H9 (cell line): Measurements from ENCODE around the gene WDFY3. TPM values are rescaled to one million over a fixed set of nuclear protein-coding genes. Genes with fewer than 3 reads are reported as not detected.

Source experiments
- DNase-seq: peaks from one replicate; pipeline ENCODE4 v3.0.0-alpha.2; 2017
- H2AFZ ChIP-seq: one replicate; pipeline ENCODE4 v1.6.1; 2013; ENCODE audit warnings: mild to moderate bottlenecking, low read length, control low read depth, moderate library complexity
- H2AK5ac ChIP-seq: 2 replicates; pipeline ENCODE4 v1.6.1; 2013; ENCODE audit warnings: low read length, control low read depth, mixed read lengths; ENCODE audit not compliant: insufficient read length
- H2BK120ac ChIP-seq: one replicate; pipeline ENCODE4 v1.6.1; 2013; ENCODE audit warnings: low read depth, mild to moderate bottlenecking, low read length, control low read depth, inconsistent platforms; ENCODE audit not compliant: poor library complexity, severe bottlenecking
- H2BK12ac ChIP-seq: 2 replicates; pipeline ENCODE4 v1.6.1; 2013; ENCODE audit warnings: low read length, control low read depth, mixed read lengths, low read depth; ENCODE audit not compliant: insufficient read length
- H2BK15ac ChIP-seq: 2 replicates; pipeline ENCODE4 v1.6.1; 2013; ENCODE audit warnings: low read depth, low read length, control low read depth
- H2BK20ac ChIP-seq: one replicate; pipeline ENCODE4 v1.6.1; 2013; ENCODE audit warnings: low read depth, mild to moderate bottlenecking, low read length, control low read depth, inconsistent platforms; ENCODE audit not compliant: poor library complexity, severe bottlenecking
- H2BK5ac ChIP-seq: 2 replicates; pipeline ENCODE4 v1.6.1; 2013; ENCODE audit warnings: low read length, control low read depth, mixed read lengths; ENCODE audit not compliant: insufficient read length
- H3K14ac ChIP-seq: 2 replicates; pipeline ENCODE4 v1.6.1; 2013; ENCODE audit warnings: low read length, control low read depth; ENCODE audit not compliant: insufficient read depth
- H3K18ac ChIP-seq: 2 replicates; pipeline ENCODE4 v1.6.1; 2013; ENCODE audit warnings: low read depth, mild to moderate bottlenecking, mixed read lengths, low read length, control low read depth; ENCODE audit not compliant: insufficient read length
- H3K23ac ChIP-seq: 2 replicates; pipeline ENCODE4 v1.6.1; 2013; ENCODE audit warnings: low read length, control low read depth, mixed read lengths, low read depth; ENCODE audit not compliant: insufficient read length
- H3K23me2 ChIP-seq: 2 replicates; pipeline ENCODE4 v1.6.1; 2013; ENCODE audit warnings: low read depth, mild to moderate bottlenecking, mixed read lengths, low read length, control low read depth; ENCODE audit not compliant: insufficient read length, poor library complexity, severe bottlenecking
- H3K27ac ChIP-seq: 2 replicates; pipeline ENCODE4 v1.5.1; 2013; ENCODE audit warnings: low read length, control low read depth, mixed read lengths, low read depth; ENCODE audit not compliant: insufficient read length
- H3K27me3 ChIP-seq: 2 replicates; pipeline ENCODE4 v1.6.1; 2013; ENCODE audit warnings: low read length, control low read depth, inconsistent platforms; ENCODE audit not compliant: insufficient read depth
- H3K4ac ChIP-seq: 2 replicates; pipeline ENCODE4 v1.6.1; 2013; ENCODE audit warnings: low read depth, mild to moderate bottlenecking, control low read depth, inconsistent platforms, low read length, moderate library complexity
- H3K4me1 ChIP-seq: 2 replicates; pipeline ENCODE4 v1.6.1; 2013; ENCODE audit warnings: low read length, control low read depth, inconsistent platforms; ENCODE audit not compliant: insufficient read depth
- H3K4me2 ChIP-seq: 2 replicates; pipeline ENCODE4 v1.6.1; 2013; ENCODE audit warnings: low read length, control low read depth, mixed read lengths; ENCODE audit not compliant: insufficient read length, insufficient read depth
- H3K56ac ChIP-seq: 2 replicates; pipeline ENCODE4 v1.6.1; 2013; ENCODE audit warnings: low read depth, mild to moderate bottlenecking, mixed read lengths, low read length, control low read depth; ENCODE audit not compliant: insufficient read length
- H3K79me1 ChIP-seq: 2 replicates; pipeline ENCODE4 v1.6.1; 2013; ENCODE audit warnings: low read depth, mild to moderate bottlenecking, moderate library complexity, low read length, control low read depth, inconsistent platforms; ENCODE audit not compliant: insufficient read depth, poor library complexity, severe bottlenecking
- H3K79me2 ChIP-seq: 2 replicates; pipeline ENCODE4 v1.6.1; 2013; ENCODE audit warnings: low read length, control low read depth, inconsistent platforms; ENCODE audit not compliant: insufficient read depth
- H3K9ac ChIP-seq: 2 replicates; pipeline ENCODE4 v1.6.1; 2013; ENCODE audit warnings: low read length, control low read depth, mixed read lengths; ENCODE audit not compliant: insufficient read length; ENCODE audit errors: extremely low read depth
- H3K9me3 ChIP-seq: one replicate; pipeline ENCODE4 v1.6.1; 2013; ENCODE audit warnings: low read depth, low read length, inconsistent platforms; ENCODE audit not compliant: control insufficient read depth
- H3T11ph ChIP-seq: one replicate; pipeline ENCODE4 v1.6.1; 2013; ENCODE audit warnings: mild to moderate bottlenecking, low read length, control low read depth, inconsistent platforms
- H4K20me1 ChIP-seq: one replicate; pipeline ENCODE4 v1.6.1; 2013; ENCODE audit not compliant: control insufficient read depth, insufficient read length, insufficient read depth
- H4K5ac ChIP-seq: 2 replicates; pipeline ENCODE4 v1.6.1; 2013; ENCODE audit warnings: low read depth, mild to moderate bottlenecking, mixed read lengths, low read length, control low read depth; ENCODE audit not compliant: insufficient read length
- H4K8ac ChIP-seq: replicated peaks from 2 replicates; pipeline ENCODE4 v1.6.1; 2013; ENCODE audit warnings: low read length, control low read depth, mixed read lengths, low read depth; ENCODE audit not compliant: insufficient read length
- H4K91ac ChIP-seq: 2 replicates; pipeline ENCODE4 v1.6.1; 2013; ENCODE audit warnings: low read depth, mild to moderate bottlenecking, moderate library complexity, mixed read lengths, low read length, control low read depth; ENCODE audit not compliant: insufficient read length
- H3K27ac Mint-ChIP-seq, 3 experiments: 2 replicates in 2 of 3; 3 replicates in 1 of 3; pipeline ENCODE4 v1.8.0; 2020 to 2021; ENCODE audit warnings: mixed read lengths in 3 of 3, mild to moderate bottlenecking in 1 of 3, moderate library complexity in 1 of 3
- H3K27me3 Mint-ChIP-seq: 2 replicates; pipeline ENCODE4 v1.8.0; 2021; ENCODE audit warnings: low read depth, mild to moderate bottlenecking, moderate library complexity, mixed read lengths
- H3K36me3 Mint-ChIP-seq, 3 experiments: 2 replicates in 2 of 3; 3 replicates in 1 of 3; pipeline ENCODE4 v1.8.0; 2020 to 2021; ENCODE audit warnings: low read depth in 3 of 3, mixed read lengths in 3 of 3; ENCODE audit not compliant: insufficient read depth in 1 of 3
- H3K4me1 Mint-ChIP-seq, 2 experiments: 2 replicates each; pipeline ENCODE4 v1.8.0; 2020; ENCODE audit warnings: mixed read lengths in 2 of 2
- H3K4me3 Mint-ChIP-seq, 2 experiments: 2 replicates in 1 of 2; 3 replicates in 1 of 2; pipeline ENCODE4 v1.8.0; 2020 to 2021; ENCODE audit warnings: mild to moderate bottlenecking in 2 of 2, mixed read lengths in 2 of 2, moderate library complexity in 1 of 2
- H3K9me3 Mint-ChIP-seq, 2 experiments: 2 replicates in 1 of 2; 3 replicates in 1 of 2; pipeline ENCODE4 v1.8.0; 2020; ENCODE audit warnings: mild to moderate bottlenecking in 2 of 2, mixed read lengths in 2 of 2, moderate library complexity in 1 of 2
- CTCF ChIP-seq: fragments of 200-600 bp; sonication (generic); conservative IDR thresholded peaks from 3 replicates; pipeline ENCODE4 v1.8.0; 2021; ENCODE audit warnings: antibody characterized with exemption, mild to moderate bottlenecking
- WGBS: extraction: QIAGEN DNeasy Blood & Tissue Kit; methylation state at CpG from one replicate; pipeline ENCODE4 v1.1.7; 2013; ENCODE audit warnings: missing lambda C conversion rate, low lambda C conversion rate, mixed read lengths; ENCODE audit not compliant: insufficient read length; ENCODE audit errors: extremely low coverage; 5-methylcytosine and 5-hydroxymethylcytosine counted together
- total RNA-seq: library from RNA; stranded (reverse); gene quantifications from 2 replicates; pipeline ENCODE4 v1.2.1, GENCODE V29; 2021

WDFY3 gene
- total RNA-seq, 1 experiment from 2014 or later = 54.6 TPM

DNA sequence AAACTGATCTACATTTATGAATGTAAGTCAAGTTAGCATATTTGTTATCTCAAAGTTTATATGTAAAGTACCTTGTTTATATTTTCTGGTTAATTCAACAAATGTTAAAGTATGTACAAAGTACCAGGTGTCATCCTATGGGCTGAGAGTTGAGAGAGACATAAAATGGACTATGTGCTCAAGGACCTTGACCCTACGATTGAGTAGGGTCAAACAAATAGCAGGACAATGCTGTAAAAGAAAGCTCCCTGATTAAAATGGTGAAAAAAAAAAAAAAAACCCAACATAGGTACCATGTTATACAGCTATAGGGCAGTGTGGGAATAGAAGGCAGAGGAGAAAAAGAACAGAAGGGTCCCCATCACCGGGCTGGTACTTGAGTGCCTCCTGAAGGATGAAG lies 260.2 kb downstream of the WDFY3 start:
- Histone ChIP-seq H3K79me2 (no peaks in the 10 kb centered on the region), H3K4ac (no peak overlapping the region), H4K91ac (no peak overlapping the region), H3K23me2 (no peaks in the 10 kb centered on the region), H3K9me3 (no peaks in the 10 kb centered on the region), H3K56ac (no peak overlapping the region), H3K27me3 (no peaks in the 10 kb centered on the region), H3K18ac (no peak overlapping the region), H2BK120ac (no peak overlapping the region), H2BK20ac (no peak overlapping the region), H3K9ac (no peak overlapping the region), H2AFZ (no peak overlapping the region), H4K8ac (no peak overlapping the region), H2BK5ac (no peak overlapping the region), H3K79me1 (no peaks in the 10 kb centered on the region), H2AK5ac (no peak overlapping the region), H3K4me2 (no peak overlapping the region), H2BK15ac (no peak overlapping the region), H3K4me1 (no peaks in the 10 kb centered on the region), H3K14ac (no peak overlapping the region), H4K5ac (no peak overlapping the region), H3K27ac (no peak overlapping the region), H3K23ac (no peak overlapping the region), H3T11ph (no peak overlapping the region), H2BK12ac (no peak overlapping the region), H4K20me1 (no peaks in the 10 kb centered on the region)
- no CpG with 5 or more reads among the region's 2 CpGs for WGBS
- Mint-ChIP-seq H3K4me3 (no peak overlapping the region), H3K27ac (peak overlapping the region in 1 of 3 experiments; percentile 24; a peak in 1 of 7 replicates), H3K9me3 (peaks cover 0 to 3% of the 10 kb centered on the region in 2 experiments; a peak in 1 of 5 replicates), H3K27me3 (no peaks in the 10 kb centered on the region), H3K4me1 (peaks cover 0 to 5% of the 10 kb centered on the region in 2 experiments; a peak in 1 of 4 replicates), H3K36me3 (peaks cover 17 to 65% (median 59%) of the 10 kb centered on the region in 3 experiments)
- no peak for TF ChIP-seq CTCF
- no peak for DNase-seq
